HepG2 (cell line): Measurements from ENCODE around the gene PRKAR2A. TPM values are rescaled to one million over a fixed set of nuclear protein-coding genes. Genes with fewer than 3 reads are reported as not detected.

ENCODE experiments used
- ATF7 ChIP-seq, 2 experiments: fragments of 450-650 bp in 1 of 2; sonication (generic) in 1 of 2; formaldehyde crosslinking in 1 of 2; IDR thresholded peaks; 2 replicates each; pipeline versions ENCODE4 v1.4.0 to v1.6.1; 2016 to 2020; ENCODE audit warnings: antibody characterized with exemption in 1 of 2, mild to moderate bottlenecking in 1 of 2, missing genetic modification reagents in 1 of 2
- BATF2 ChIP-seq: sonication (generic); formaldehyde crosslinking; IDR thresholded peaks from 2 replicates; pipeline ENCODE4 v1.8.0; 2022; ENCODE audit warnings: mild to moderate bottlenecking, missing genetic modification reagents, moderate library complexity
- BCL3 ChIP-seq: sonication (generic); formaldehyde crosslinking; IDR thresholded peaks from 2 replicates; pipeline ENCODE4 v1.5.1; 2020; ENCODE audit warnings: mild to moderate bottlenecking, missing genetic modification reagents, moderate library complexity
- FOXP1 ChIP-seq, 2 experiments: fragments of 450-650 bp in 1 of 2; IDR thresholded peaks; 2 replicates each; pipeline ENCODE4 v1.6.1; 2017 to 2018; ENCODE audit warnings: antibody characterized with exemption in 1 of 2
- HCFC1 ChIP-seq: fragments of 150-350 bp; IDR thresholded peaks from 2 replicates; pipeline ENCODE4 v1.6.1; 2014; ENCODE audit warnings: low read depth, low read length
- HDAC6 ChIP-seq: fragments of 200-600 bp; sonication (generic); IDR thresholded peaks from 2 replicates; pipeline ENCODE4 v1.7.0; 2017; ENCODE audit warnings: mild to moderate bottlenecking, antibody characterized with exemption, low read length, low read depth
- PLRG1 ChIP-seq: fragments of 450-650 bp; conservative IDR thresholded peaks from 2 replicates; pipeline ENCODE4 v1.6.1; 2016
- RAD21 ChIP-seq: fragments of 450-650 bp; formaldehyde crosslinking; IDR thresholded peaks from 2 replicates; pipeline ENCODE4 v1.5.0; 2020; ENCODE audit warnings: mild to moderate bottlenecking
- SRF ChIP-seq: IDR thresholded peaks from 2 replicates; pipeline ENCODE4 v1.6.1; 2011; ENCODE audit warnings: mild to moderate bottlenecking, low read depth, low read length, moderate library complexity
- TRIM22 ChIP-seq: fragments of 450-650 bp; IDR thresholded peaks from 2 replicates; pipeline ENCODE4 v1.6.1; 2017
- ZBTB2 ChIP-seq: sonication (generic); formaldehyde crosslinking; IDR thresholded peaks from 2 replicates; pipeline ENCODE4 v1.8.0; 2022; ENCODE audit warnings: low read depth, missing genetic modification reagents
- ZNF33A ChIP-seq: sonication (generic); formaldehyde crosslinking; IDR thresholded peaks from 2 replicates; pipeline ENCODE4 v1.5.1; 2020; ENCODE audit warnings: missing genetic modification reagents, mild to moderate bottlenecking, moderate library complexity, borderline replicate concordance
- ZNF44 ChIP-seq: sonication (generic); formaldehyde crosslinking; IDR thresholded peaks from 2 replicates; pipeline ENCODE4 v1.5.1; 2020; ENCODE audit warnings: mild to moderate bottlenecking, missing genetic modification reagents
- ZNF616 ChIP-seq: sonication (generic); formaldehyde crosslinking; IDR thresholded peaks from 2 replicates; pipeline ENCODE4 v1.5.0; 2020; ENCODE audit warnings: low read depth, mild to moderate bottlenecking, missing genetic modification reagents
- ZNF737 ChIP-seq: sonication (generic); formaldehyde crosslinking; IDR thresholded peaks from 2 replicates; pipeline ENCODE4 v1.5.0; 2020; ENCODE audit warnings: missing genetic modification reagents, mild to moderate bottlenecking, borderline replicate concordance
- polyA plus RNA-seq, 8 experiments: library from polyadenylated mRNA; depleted of rRNA in 3 of 8; stranded (reverse) in 7 of 8; unstranded in 1 of 8; fragments of >200 nt; fragmentation: Illumina TruSeq in 4 of 8; extraction: Trizol in 4 of 8; gene quantifications; 2 replicates each; pipeline versions ENCODE4 v1.2.1 to v1.2.3, GENCODE V29; 2011 to 2016; ENCODE audit warnings: low read depth in 4 of 8, missing spikeins in 1 of 8, mixed read lengths in 1 of 8; ENCODE audit not compliant: insufficient read depth in 1 of 8
- total RNA-seq, 5 experiments: library from RNA; depleted of rRNA; stranded (reverse); fragments of >200 nt; fragmentation: Illumina TruSeq; extraction: Trizol; gene quantifications; 2 replicates each; pipeline ENCODE4 v1.2.3, GENCODE V29; 2016; ENCODE audit warnings: low read depth in 1 of 5
- TF ChIP-seq, protein P1 (sequence below): sonication (generic); formaldehyde crosslinking; IDR thresholded peaks from 2 replicates; pipeline ENCODE4 v1.4.0; 2020; ENCODE audit warnings: missing genetic modification reagents
- TF ChIP-seq, protein P2 (sequence below): sonication (generic); formaldehyde crosslinking; conservative IDR thresholded peaks from 2 replicates; pipeline ENCODE4 v1.4.0; 2020; ENCODE audit warnings: mild to moderate bottlenecking, missing genetic modification reagents, moderate library complexity
- TF ChIP-seq, protein P3 (sequence below): sonication (generic); formaldehyde crosslinking; IDR thresholded peaks from 2 replicates; pipeline ENCODE4 v1.4.0; 2020; ENCODE audit warnings: mild to moderate bottlenecking, missing genetic modification reagents

Gene PRKAR2A
- total and polyA plus RNA-seq, 2 of the 13 experiments (the other 11 are each of a cell fraction or from before 2014, with no cell fraction given), result 11.8 to 29.2 TPM

GRCh38 chr3:48716982-48717746 lies 130.5 kb downstream of the PRKAR2A start, which contains the start of gene IP6K2 (continued):
- TF ChIP-seq, protein P1, sequence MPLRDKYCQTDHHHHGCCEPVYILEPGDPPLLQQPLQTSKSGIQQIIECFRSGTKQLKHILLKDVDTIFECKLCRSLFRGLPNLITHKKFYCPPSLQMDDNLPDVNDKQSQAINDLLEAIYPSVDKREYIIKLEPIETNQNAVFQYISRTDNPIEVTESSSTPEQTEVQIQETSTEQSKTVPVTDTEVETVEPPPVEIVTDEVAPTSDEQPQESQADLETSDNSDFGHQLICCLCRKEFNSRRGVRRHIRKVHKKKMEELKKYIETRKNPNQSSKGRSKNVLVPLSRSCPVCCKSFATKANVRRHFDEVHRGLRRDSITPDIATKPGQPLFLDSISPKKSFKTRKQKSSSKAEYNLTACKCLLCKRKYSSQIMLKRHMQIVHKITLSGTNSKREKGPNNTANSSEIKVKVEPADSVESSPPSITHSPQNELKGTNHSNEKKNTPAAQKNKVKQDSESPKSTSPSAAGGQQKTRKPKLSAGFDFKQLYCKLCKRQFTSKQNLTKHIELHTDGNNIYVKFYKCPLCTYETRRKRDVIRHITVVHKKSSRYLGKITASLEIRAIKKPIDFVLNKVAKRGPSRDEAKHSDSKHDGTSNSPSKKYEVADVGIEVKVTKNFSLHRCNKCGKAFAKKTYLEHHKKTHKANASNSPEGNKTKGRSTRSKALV, result no peak
- TF ChIP-seq HDAC6 (no peak), ZNF44 (CRISPR knock-in tag) (peak; percentile 77; the same call in 1 of the 2 replicates), ZBTB2 (no peak), HCFC1 (peak; percentile 29; the same call in 1 of the 2 replicates), ZNF33A (no peak), BATF2 (CRISPR knock-in tag) (no peak), ZNF737 (CRISPR knock-in tag) (no peak), ATF7 (IDR thresholded peaks at IDR 0.05) (no peak), ATF7 (CRISPR knock-in tag; IDR thresholded peaks at IDR 0.05) (no peak), PLRG1 (no peak), FOXP1 (IDR thresholded peaks at IDR 0.05) (no peak), FOXP1 (CRISPR knock-in tag; IDR thresholded peaks at IDR 0.05) (no peak), ZNF616 (no peak), BCL3 (CRISPR knock-in tag) (0 out of 2 replicates have a peak, but pooled peaks have one; percentile 47), TRIM22 (no peak), SRF (0 out of 2 replicates have a peak, but pooled peaks have one; percentile 32), RAD21 (CRISPR knock-in tag) (no peak)
- TF ChIP-seq, protein P2, sequence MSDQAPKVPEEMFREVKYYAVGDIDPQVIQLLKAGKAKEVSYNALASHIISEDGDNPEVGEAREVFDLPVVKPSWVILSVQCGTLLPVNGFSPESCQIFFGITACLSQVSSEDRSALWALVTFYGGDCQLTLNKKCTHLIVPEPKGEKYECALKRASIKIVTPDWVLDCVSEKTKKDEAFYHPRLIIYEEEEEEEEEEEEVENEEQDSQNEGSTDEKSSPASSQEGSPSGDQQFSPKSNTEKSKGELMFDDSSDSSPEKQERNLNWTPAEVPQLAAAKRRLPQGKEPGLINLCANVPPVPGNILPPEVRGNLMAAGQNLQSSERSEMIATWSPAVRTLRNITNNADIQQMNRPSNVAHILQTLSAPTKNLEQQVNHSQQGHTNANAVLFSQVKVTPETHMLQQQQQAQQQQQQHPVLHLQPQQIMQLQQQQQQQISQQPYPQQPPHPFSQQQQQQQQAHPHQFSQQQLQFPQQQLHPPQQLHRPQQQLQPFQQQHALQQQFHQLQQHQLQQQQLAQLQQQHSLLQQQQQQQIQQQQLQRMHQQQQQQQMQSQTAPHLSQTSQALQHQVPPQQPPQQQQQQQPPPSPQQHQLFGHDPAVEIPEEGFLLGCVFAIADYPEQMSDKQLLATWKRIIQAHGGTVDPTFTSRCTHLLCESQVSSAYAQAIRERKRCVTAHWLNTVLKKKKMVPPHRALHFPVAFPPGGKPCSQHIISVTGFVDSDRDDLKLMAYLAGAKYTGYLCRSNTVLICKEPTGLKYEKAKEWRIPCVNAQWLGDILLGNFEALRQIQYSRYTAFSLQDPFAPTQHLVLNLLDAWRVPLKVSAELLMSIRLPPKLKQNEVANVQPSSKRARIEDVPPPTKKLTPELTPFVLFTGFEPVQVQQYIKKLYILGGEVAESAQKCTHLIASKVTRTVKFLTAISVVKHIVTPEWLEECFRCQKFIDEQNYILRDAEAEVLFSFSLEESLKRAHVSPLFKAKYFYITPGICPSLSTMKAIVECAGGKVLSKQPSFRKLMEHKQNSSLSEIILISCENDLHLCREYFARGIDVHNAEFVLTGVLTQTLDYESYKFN (CRISPR knock-in tag), result peak; percentile 52
- TF ChIP-seq, protein P3, sequence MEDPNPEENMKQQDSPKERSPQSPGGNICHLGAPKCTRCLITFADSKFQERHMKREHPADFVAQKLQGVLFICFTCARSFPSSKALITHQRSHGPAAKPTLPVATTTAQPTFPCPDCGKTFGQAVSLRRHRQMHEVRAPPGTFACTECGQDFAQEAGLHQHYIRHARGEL, result no peak
